ENCODE results near the gene TUBA3D. TPM values are rescaled to one million over a fixed set of nuclear protein-coding genes. Genes with fewer than 3 reads are reported as not detected.
"Not testable (repeated sequence)": the region's sequence is repeated elsewhere in the genome, so short reads cannot be mapped to it uniquely, and the experiment has no call there.

Gene TUBA3D
- total RNA-seq, 1 experiment from 2014 or later = not detected

- not testable (repeated sequence) for H3K27me3 ChIP-seq (replicated peaks); H3K27ac ChIP-seq; H3K9me3 ChIP-seq (replicated peaks); H3K36me3 ChIP-seq; H3K4me3 ChIP-seq; DNase-seq (ENCODE audit: low read depth in 1 of 2, low spot score in 2 of 2); H3K4me1 ChIP-seq (replicated peaks)
These were observed 444 bp downstream of the TUBA3D start for GRCh38 chr2:131476363-131476762.

GRCh38 chr2:131477227-131477626, 1.3 kb downstream of the TUBA3D start:
- H3K4me3 ChIP-seq; H3K27me3 ChIP-seq (replicated peaks); H3K4me1 ChIP-seq (replicated peaks); H3K36me3 ChIP-seq; H3K9me3 ChIP-seq (replicated peaks); DNase-seq (ENCODE audit: low read depth in 1 of 2, low spot score in 2 of 2); H3K27ac ChIP-seq: not testable (repeated sequence)

GRCh38 chr2:131478074-131478849, 2.3 kb downstream of the TUBA3D start:
- DNase-seq (ENCODE audit: low read depth in 1 of 2, low spot score in 2 of 2); H3K9me3 ChIP-seq (replicated peaks); H3K27ac ChIP-seq; H3K36me3 ChIP-seq; H3K4me3 ChIP-seq; H3K4me1 ChIP-seq (replicated peaks); H3K27me3 ChIP-seq (replicated peaks): not testable (repeated sequence)

GRCh38 chr2:131478850-131479461, 3.0 kb downstream of the TUBA3D start:
- H3K36me3 ChIP-seq; DNase-seq (ENCODE audit: low read depth in 1 of 2, low spot score in 2 of 2); H3K27ac ChIP-seq; H3K9me3 ChIP-seq (replicated peaks); H3K4me1 ChIP-seq (replicated peaks); H3K4me3 ChIP-seq; H3K27me3 ChIP-seq (replicated peaks): not testable (repeated sequence)

- H3K27ac ChIP-seq; H3K4me1 ChIP-seq (replicated peaks); H3K27me3 ChIP-seq (replicated peaks); H3K4me3 ChIP-seq; H3K36me3 ChIP-seq; DNase-seq (ENCODE audit: low read depth in 1 of 2, low spot score in 2 of 2); H3K9me3 ChIP-seq (replicated peaks): not testable (repeated sequence)
These were observed 4.4 kb downstream of the TUBA3D start for GRCh38 chr2:131480351-131480750.

GRCh38 chr2:131482506-131483155, 6.7 kb downstream of the TUBA3D start:
- DNase-seq (ENCODE audit: low read depth in 1 of 2, low spot score in 2 of 2); H3K4me3 ChIP-seq; H3K9me3 ChIP-seq (replicated peaks); H3K36me3 ChIP-seq; H3K27me3 ChIP-seq (replicated peaks); H3K27ac ChIP-seq; H3K4me1 ChIP-seq (replicated peaks): not testable (repeated sequence)

- H3K4me1 ChIP-seq (replicated peaks); H3K27ac ChIP-seq; H3K36me3 ChIP-seq; H3K9me3 ChIP-seq (replicated peaks); H3K4me3 ChIP-seq; DNase-seq (ENCODE audit: low read depth in 1 of 2, low spot score in 2 of 2); H3K27me3 ChIP-seq (replicated peaks): not testable (repeated sequence)
These were observed 8.3 kb downstream of the TUBA3D start for GRCh38 chr2:131483981-131484820.

GRCh38 chr2:131484906-131485460, 9.1 kb downstream of the TUBA3D start:
- H3K4me3 ChIP-seq; H3K36me3 ChIP-seq; H3K27ac ChIP-seq; H3K4me1 ChIP-seq (replicated peaks); H3K9me3 ChIP-seq (replicated peaks); H3K27me3 ChIP-seq (replicated peaks): not testable (repeated sequence)
- peak in 1 of 2 experiments; percentile 26 for DNase-seq (ENCODE audit: low read depth in 1 of 2, low spot score in 2 of 2)

GRCh38 chr2:131486201-131486902, 10.4 kb downstream of the TUBA3D start:
- H3K4me3 ChIP-seq; H3K4me1 ChIP-seq (replicated peaks); H3K9me3 ChIP-seq (replicated peaks); H3K36me3 ChIP-seq; H3K27ac ChIP-seq; H3K27me3 ChIP-seq (replicated peaks): not testable (repeated sequence)
- peak in 1 of 2 experiments; percentile 4 for DNase-seq (ENCODE audit: low read depth in 1 of 2, low spot score in 2 of 2)

- Histone ChIP-seq H3K4me3 (no peak overlapping the region), H3K27ac (no peak overlapping the region), H3K36me3 (no peaks in the 10 kb centered on the region), H3K9me3 (replicated peaks) (no peaks in the 10 kb centered on the region), H3K27me3 (replicated peaks) (no peaks in the 10 kb centered on the region), H3K4me1 (replicated peaks) (0 out of 2 replicates have a peak, but pooled peaks cover 3% of the 10 kb centered on the region)
- DNase-seq (ENCODE audit: low read depth in 1 of 2, low spot score in 2 of 2) = no peak
These were observed 12.6 kb downstream of the TUBA3D start for GRCh38 chr2:131488306-131489205.

- not testable (repeated sequence) for DNase-seq (ENCODE audit: low read depth in 1 of 2, low spot score in 2 of 2); H3K27me3 ChIP-seq (replicated peaks); H3K27ac ChIP-seq; H3K9me3 ChIP-seq (replicated peaks); H3K4me1 ChIP-seq (replicated peaks); H3K4me3 ChIP-seq; H3K36me3 ChIP-seq
These were observed 14.9 kb downstream of the TUBA3D start for GRCh38 chr2:131490616-131491468.

GRCh38 chr2:131491469-131491836, 15.5 kb downstream of the TUBA3D start:
- not testable (repeated sequence) for H3K4me1 ChIP-seq (replicated peaks); H3K9me3 ChIP-seq (replicated peaks); H3K27ac ChIP-seq; H3K27me3 ChIP-seq (replicated peaks); DNase-seq (ENCODE audit: low read depth in 1 of 2, low spot score in 2 of 2); H3K36me3 ChIP-seq
- H3K4me3 ChIP-seq = peak overlapping the region; percentile 68; the same call in 1 of the 2 replicates

All from SJSA1 (cell line).